ENCODE data around the gene BUB1B.

DNA sequence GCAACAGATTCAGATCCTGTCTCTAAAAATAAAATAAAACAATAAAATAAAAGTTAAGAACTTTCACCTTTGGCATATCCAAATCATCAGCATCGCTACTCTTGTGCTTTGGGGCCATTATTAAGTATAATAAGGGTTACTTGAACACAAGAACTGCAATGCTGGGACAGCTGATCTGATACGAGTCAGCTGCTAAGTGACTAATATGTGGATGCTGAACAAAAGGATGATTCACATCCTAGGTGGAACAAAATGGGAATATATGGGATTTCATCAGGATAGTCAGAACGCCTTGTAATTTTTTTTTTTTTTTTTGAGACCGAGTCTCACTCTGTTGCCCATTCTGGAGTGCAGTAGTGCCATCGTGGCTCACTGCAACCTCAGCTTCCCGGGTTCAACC, 29.7 kb downstream of the BUB1B start:
- TF ChIP-seq, protein P1, sequence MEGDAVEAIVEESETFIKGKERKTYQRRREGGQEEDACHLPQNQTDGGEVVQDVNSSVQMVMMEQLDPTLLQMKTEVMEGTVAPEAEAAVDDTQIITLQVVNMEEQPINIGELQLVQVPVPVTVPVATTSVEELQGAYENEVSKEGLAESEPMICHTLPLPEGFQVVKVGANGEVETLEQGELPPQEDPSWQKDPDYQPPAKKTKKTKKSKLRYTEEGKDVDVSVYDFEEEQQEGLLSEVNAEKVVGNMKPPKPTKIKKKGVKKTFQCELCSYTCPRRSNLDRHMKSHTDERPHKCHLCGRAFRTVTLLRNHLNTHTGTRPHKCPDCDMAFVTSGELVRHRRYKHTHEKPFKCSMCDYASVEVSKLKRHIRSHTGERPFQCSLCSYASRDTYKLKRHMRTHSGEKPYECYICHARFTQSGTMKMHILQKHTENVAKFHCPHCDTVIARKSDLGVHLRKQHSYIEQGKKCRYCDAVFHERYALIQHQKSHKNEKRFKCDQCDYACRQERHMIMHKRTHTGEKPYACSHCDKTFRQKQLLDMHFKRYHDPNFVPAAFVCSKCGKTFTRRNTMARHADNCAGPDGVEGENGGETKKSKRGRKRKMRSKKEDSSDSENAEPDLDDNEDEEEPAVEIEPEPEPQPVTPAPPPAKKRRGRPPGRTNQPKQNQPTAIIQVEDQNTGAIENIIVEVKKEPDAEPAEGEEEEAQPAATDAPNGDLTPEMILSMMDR (IDR thresholded peaks at IDR 0.05) = no peak
- no peak for TF ChIP-seq EP300 (IDR thresholded peaks at IDR 0.05)

All from sigmoid colon (tissue), 4 donors.